NT2/D1 (cell line): ENCODE measurements around the gene INVS.

Experiments
- SUZ12 ChIP-seq: IDR thresholded peaks from 2 replicates; pipeline ENCODE4 v1.6.1; 2011; ENCODE audit not compliant: insufficient read length, insufficient read depth; ENCODE audit errors: extremely low read depth
- YY1 ChIP-seq: IDR thresholded peaks from 2 replicates; pipeline ENCODE4 v1.6.1; 2011; ENCODE audit not compliant: insufficient read length, insufficient read depth
- ZNF274 ChIP-seq: IDR thresholded peaks from 2 replicates; pipeline ENCODE4 v1.6.1; 2011; ENCODE audit warnings: mild to moderate bottlenecking, low read depth, low read length

DNA sequence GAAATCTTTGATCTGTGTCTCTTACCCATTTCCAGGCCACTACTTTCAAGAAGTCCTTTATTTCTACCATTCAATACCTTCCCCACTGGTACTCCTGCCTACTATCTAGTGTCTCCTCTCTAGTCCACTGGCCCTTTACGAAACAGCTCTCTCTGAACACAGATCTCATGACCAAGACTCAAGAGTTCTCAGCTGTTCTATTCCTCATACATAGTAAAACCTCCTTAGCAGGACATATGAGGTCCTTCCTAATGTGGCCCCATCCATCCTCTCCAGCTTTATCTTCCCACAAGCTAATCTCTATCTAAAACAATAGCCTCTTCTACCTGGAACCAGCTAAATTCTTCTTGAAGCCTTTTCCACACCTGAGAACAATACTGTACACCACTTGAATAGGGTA lies 251.1 kb downstream of the INVS start:
- TF ChIP-seq ZNF274 (no peak), SUZ12 (no peak), YY1 (no peak)
